ENCODE results near the gene RBMY1E. TPM values are rescaled to one million over a fixed set of nuclear protein-coding genes. Genes with fewer than 3 reads are reported as not detected.

Gene RBMY1E
- total RNA-seq = not detected in 2 replicates

GRCh38 chrY:21917932-21918331, at the start of gene RBMY1E:
TSS of gene RBMY1E (minus strand) at chrY:21918032. CDS start at chrY:21916054, 1,978 bp downstream.

DNA sequence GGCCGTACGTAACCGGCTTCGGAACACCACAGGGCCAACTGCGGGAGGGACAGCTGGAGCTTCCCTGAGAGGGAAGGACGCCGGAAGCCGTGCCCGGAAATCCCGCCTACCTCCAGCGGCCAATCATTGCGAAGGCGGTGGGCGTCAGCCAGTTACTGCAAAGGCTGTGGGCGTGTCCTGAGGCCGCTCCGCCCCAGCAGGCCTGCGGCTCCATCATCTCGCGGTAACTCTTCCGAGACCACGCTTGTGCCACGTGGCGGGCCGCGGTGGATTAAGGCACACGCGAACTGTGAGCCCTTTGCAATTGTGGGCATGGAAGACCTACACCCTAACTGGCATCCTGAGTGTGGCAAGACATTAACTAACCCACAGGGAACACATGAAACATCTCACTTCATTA, 23.4 kb downstream of the RBMY1E start, which contains the start of gene RBMY1D:
Gene RBMY1D (minus strand): TSS at position 101 of the 400 bp plus-strand sequence. CDS start 2,013 bp downstream, outside the sequence.

Other genes starting within 250 kb of the RBMY1E start
- gene RBMY1D, start 23.5 kb downstream of the RBMY1E start, total RNA-seq = not detected in 2 replicates

Data from aortic smooth muscle cell (primary cell).